HG03439 (cell line): Measurements from ENCODE around the gene SHFL.

Experiments
- ATAC-seq: cut with Tn5 transposase; IDR thresholded peaks from one replicate; pipeline ENCODE4 v1.9.1; 2021; ENCODE audit warnings: mild to moderate bottlenecking, moderate library complexity; ENCODE audit not compliant: unreplicated experiment

The SHFL gene

DNA sequence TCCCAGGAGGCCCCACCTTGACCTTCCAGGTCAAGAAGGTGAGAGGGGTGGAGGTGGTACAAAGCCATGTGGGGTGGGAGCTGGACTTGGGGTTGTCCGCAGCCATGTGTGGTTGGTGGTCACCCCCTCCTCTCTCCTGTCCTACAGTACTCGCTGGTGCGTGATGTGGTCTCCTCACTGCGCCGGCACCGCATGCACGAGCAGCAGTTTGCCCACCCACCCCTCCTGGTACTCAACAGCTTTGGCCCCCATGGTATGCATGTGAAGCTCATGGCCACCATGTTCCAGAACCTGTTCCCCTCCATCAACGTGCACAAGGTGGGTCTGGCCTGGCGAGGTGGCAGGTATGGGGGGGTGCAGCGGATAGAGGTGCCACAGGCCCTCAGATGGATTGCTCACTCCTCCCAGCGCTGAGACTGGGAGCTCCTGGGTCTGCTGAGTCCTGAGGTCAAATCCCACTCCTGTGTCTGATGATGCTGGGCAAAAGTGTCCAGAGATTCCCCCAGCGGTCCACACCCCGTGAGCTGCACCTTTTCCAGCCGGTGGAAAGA lies 21.8 kb downstream of the SHFL start:
- ATAC-seq: no peak

DNA sequence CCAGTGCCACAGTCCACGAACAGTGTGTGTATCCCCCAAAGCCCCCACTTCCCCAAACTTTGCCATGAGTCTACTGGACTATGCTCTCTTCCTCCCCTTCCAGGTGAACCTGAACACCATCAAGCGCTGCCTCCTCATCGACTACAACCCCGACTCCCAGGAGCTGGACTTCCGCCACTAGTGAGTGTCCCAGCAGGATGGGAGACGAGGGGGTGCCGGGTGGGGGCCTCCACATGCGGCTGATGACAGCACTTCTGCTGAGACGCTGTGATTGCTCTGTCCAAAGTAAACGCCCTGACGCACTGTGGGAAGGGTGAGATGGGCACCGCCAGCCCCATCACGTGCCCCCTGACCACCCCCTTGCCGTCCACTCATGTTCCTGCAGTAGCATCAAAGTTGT lies 23.4 kb downstream of the SHFL start:
- no peak for ATAC-seq

DNA sequence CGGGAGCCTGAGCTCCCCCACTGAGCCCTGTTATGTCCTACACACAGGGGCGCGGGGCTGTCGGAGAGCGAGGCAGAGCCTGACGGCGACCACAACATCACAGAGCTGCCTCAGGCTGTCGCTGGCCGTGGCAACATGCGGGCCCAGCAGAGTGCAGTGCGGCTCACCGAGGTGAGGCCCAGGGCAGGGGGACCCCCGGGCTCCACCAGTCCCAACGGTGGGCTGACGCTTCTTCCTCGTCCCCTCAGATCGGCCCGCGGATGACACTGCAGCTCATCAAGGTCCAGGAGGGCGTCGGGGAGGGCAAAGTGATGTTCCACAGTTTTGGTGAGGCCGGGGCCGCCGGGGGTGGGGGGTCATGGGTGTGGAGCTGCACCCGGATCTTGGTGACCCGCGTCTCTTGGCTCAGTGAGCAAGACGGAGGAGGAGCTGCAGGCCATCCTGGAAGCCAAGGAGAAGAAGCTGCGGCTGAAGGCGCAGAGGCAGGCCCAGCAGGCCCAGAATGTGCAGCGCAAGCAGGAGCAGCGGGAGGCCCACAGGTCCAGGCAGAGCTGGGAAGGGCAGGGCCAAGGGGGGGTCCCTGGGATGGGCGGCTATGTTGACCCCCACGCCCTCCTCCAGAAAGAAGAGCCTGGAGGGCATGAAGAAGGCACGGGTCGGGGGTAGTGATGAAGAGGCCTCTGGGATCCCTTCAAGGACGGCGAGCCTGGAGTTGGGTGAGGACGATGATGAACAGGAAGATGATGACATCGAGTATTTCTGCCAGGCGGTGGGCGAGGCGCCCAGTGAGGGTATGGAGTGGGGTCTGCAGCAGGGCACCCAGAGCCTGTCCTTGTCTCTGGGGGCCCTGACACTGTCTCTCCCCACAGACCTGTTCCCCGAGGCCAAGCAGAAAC lies 24.2 kb downstream of the SHFL start:
- no peak for ATAC-seq

- ATAC-seq: no peak
Measured at GRCh38 chr19:10110972-10111317, 24.8 kb downstream of the SHFL start.

DNA sequence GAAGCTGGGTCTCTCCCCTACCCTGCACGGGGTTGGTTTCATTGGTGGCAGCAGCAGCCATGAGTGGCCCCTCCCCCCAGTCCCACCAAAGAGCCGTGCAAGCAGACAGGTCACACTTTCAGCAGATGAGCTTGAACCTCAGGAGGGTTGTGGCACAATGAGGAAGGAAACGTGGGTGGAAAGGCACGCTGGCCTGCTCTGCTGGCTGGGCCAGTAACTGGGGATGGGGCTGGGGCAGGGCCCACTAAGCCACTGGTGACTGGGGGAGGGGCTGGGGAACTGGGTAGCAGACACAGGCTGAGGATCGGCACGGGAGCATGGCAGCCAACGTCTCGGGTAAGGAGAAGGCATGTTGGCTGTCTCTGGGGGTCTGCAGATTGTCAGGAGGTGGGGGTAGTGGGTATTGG lies 25.3 kb downstream of the SHFL start, which contains the start of gene P2RY11:
TSS of gene P2RY11 (plus strand) at position 289 of the 407 bp plus-strand sequence. CDS start at position 318, 29 bp downstream.
- no peak for ATAC-seq

- no peak for ATAC-seq
Measured at GRCh38 chr19:10112037-10112761, 26.1 kb downstream of the SHFL start.

DNA sequence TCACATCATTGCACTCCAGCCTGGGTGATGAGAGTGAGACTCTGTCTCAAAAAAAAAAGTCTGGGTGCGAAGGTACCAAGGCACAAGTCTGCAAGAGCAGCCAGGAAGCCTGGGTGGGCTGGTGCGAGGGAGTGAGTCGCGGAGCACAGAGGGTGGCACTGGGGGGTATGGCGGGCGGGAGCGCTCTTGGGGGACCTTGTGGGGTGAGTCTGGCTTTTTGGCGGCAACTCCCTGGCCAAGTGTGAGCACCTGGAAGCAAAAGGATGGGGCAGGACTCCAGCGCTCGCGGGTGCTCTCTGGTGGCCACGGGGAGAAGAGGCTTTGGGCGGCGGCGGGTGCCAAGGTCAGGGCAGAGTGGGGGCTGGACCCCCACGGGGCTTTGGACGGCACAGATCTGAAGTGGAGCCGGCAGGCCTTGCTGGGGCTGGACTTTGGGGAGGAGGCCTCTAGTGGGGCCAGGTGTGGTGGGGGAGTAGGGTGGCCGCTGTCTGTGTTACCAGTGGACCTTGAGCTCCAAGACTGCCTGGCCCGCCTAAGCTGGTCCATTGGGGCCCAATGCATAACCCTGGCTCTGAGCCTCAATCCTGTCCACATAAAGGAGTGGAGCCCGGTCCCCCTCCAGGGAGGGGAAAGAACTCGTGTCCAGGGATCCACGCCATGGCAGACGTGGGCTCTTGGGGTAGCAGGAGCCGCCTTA lies 26.9 kb downstream of the SHFL start:
- no peak for ATAC-seq

DNA sequence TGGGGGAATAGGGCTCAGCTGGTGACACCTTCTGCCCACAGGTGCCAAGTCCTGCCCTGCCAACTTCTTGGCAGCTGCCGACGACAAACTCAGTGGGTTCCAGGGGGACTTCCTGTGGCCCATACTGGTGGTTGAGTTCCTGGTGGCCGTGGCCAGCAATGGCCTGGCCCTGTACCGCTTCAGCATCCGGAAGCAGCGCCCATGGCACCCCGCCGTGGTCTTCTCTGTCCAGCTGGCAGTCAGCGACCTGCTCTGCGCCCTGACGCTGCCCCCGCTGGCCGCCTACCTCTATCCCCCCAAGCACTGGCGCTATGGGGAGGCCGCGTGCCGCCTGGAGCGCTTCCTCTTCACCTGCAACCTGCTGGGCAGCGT lies 27.5 kb downstream of the SHFL start:
- no peak for ATAC-seq

DNA sequence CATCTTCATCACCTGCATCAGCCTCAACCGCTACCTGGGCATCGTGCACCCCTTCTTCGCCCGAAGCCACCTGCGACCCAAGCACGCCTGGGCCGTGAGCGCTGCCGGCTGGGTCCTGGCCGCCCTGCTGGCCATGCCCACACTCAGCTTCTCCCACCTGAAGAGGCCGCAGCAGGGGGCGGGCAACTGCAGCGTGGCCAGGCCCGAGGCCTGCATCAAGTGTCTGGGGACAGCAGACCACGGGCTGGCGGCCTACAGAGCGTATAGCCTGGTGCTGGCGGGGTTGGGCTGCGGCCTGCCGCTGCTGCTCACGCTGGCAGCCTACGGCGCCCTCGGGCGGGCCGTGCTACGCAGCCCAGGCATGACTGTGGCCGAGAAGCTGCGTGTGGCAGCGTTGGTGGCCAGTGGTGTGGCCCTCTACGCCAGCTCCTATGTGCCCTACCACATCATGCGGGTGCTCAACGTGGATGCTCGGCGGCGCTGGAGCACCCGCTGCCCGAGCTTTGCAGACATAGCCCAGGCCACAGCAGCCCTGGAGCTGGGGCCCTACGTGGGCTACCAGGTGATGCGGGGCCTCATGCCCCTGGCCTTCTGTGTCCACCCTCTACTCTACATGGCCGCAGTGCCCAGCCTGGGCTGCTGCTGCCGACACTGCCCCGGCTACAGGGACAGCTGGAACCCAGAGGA lies 28.0 kb downstream of the SHFL start:
- no peak for ATAC-seq

GRCh38 chr19:10114651-10115391 lies 28.7 kb downstream of the SHFL start:
- ATAC-seq: no peak

- ATAC-seq: no peak
Measured at GRCh38 chr19:10115392-10116084, 29.4 kb downstream of the SHFL start.

DNA sequence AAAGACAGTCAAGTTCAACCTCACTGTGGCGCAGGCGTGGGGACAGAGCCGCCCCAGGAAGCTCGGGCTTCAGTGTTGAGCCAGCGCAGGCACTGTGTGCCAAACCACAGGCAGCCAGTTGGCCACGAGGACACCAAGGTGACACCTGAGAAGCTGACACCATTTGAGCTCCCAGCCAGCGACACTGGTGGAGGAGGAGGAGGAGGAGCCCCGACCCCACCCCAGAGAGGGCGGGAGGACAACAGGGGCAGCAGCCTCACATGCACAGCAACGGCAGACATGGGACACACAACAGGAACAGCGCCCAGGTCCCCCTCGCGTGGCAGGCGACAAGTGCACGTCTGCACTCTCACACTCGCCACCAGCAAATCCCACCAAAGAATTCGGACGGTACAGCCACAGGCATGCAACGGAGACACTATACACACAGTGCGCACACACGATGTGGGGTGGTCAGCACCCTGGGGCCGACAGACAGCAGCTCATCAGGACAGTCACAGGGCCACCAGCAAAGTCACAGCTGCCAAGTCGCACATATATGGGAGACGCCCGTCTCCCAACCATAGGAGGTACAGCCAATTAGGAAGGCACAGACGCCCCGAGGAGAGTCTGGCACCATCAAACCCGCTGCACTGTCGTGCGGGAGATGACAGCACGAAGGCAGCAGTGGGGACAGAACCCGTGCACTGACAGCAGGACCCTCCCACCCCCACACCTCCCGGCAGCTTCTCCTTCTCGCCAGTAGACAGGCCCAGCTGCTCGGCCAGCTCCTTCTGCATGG lies 30.2 kb downstream of the SHFL start:
- no peak for ATAC-seq

- no peak for ATAC-seq
Measured at GRCh38 chr19:10116866-10117616, 30.9 kb downstream of the SHFL start.

GRCh38 chr19:10118960-10119359 lies 32.8 kb downstream of the SHFL start:
- no peak for ATAC-seq

DNA sequence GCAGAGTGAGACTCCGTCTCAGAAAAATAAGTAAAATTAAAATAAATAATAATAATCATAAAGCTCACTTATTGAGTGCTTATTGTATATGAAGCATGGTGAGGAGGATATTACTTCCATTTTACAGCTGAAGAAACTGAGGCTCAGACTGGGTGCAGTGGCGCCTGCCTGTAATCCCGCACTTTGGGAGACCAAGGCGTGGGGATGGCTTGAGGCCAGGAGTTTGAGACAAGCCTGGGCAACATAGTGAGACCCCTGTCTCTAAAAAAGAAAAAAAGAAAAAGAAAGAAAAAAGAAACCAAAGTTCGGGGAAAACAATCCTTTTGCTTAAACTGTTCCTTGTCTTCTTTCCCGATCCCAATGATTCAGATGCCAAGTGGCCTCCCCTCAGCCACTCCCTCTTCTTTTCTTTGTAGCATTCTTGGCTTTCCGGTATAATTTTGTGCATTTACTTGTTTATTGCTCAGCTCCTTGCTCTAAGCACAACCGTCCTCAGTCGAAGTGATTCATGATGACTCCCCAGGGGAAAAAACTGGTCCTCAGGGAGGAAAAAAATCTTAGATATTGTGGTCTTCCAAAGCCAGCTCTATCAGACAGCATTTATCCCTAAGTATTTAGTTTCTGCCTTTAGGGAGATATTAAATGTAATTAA lies 34.5 kb downstream of the SHFL start:
- ATAC-seq: no peak

- no peak for ATAC-seq
Measured at GRCh38 chr19:10122045-10122444, 35.9 kb downstream of the SHFL start.

DNA sequence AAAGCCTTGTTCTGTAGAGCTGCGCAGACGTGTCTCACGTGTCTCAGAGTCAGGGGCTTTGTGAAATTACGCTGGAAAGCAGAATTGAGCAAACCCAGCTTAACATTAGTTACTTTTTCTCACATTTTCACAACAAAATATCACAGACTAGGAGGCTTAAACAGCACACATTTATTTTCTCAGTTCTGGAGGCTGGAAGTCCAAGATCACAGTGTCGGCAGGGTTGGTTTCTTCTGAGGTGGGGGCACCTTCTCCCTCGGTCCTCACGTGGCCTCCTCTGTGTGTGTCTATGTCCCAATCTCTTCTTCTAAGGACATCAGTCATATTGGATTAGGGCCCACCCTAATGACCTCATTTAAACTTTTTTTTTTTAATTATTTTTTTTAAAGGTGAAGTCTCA lies 38.3 kb downstream of the SHFL start:
- no peak for ATAC-seq
